HEK293 (cell line): ENCODE measurements around the gene THAP5.

Experiments
- BCL11B ChIP-seq: fragments of 450-650 bp; formaldehyde crosslinking; IDR thresholded peaks from 2 replicates; pipeline ENCODE4 v1.5.1; 2016; ENCODE audit warnings: low read depth, missing biosample characterization, missing genetic modification characterization
- RBAK ChIP-seq: fragments of 450-650 bp; formaldehyde crosslinking; IDR thresholded peaks from 2 replicates; pipeline ENCODE4 v1.5.1; 2016; ENCODE audit warnings: missing biosample characterization, missing genetic modification characterization
- SETDB1 ChIP-seq: IDR thresholded peaks from one replicate; pipeline ENCODE4 v1.6.1; 2017; ENCODE audit warnings: mild to moderate bottlenecking, low read length, moderate library complexity, mixed read lengths; ENCODE audit not compliant: insufficient read length
- ZBTB1 ChIP-seq: fragments of 450-650 bp; formaldehyde crosslinking; IDR thresholded peaks from 2 replicates; pipeline ENCODE4 v1.5.1; 2016; ENCODE audit warnings: missing biosample characterization, missing genetic modification characterization
- ZBTB26 ChIP-seq: fragments of 450-650 bp; formaldehyde crosslinking; optimal IDR thresholded peaks from 2 replicates; pipeline ENCODE3; 2016; ENCODE audit warnings: missing biosample characterization, mild to moderate bottlenecking, missing genetic modification characterization
- ZBTB8A ChIP-seq: fragments of 450-650 bp; formaldehyde crosslinking; IDR thresholded peaks from 2 replicates; pipeline ENCODE4 v1.5.1; 2016; ENCODE audit warnings: missing biosample characterization, missing genetic modification characterization
- ZNF133 ChIP-seq: fragments of 450-650 bp; formaldehyde crosslinking; IDR thresholded peaks from 2 replicates; pipeline ENCODE4 v1.5.1; 2016; ENCODE audit warnings: missing biosample characterization, missing genetic modification characterization
- ZNF558 ChIP-seq: fragments of 450-650 bp; formaldehyde crosslinking; IDR thresholded peaks from 2 replicates; pipeline ENCODE4 v1.5.1; 2016; ENCODE audit warnings: missing biosample characterization, missing genetic modification characterization
- TF ChIP-seq, protein P1 (sequence below): fragments of 450-650 bp; formaldehyde crosslinking; IDR thresholded peaks from 2 replicates; pipeline ENCODE4 v1.5.1; 2016; ENCODE audit warnings: missing biosample characterization, missing genetic modification characterization

GRCh38 chr7:108529341-108529740, 40.2 kb downstream of the THAP5 start:
- no peak for TF ChIP-seq ZBTB26 (tag by site-specific recombination)
- TF ChIP-seq BCL11B (tag by site-specific recombination) = no peak
- TF ChIP-seq ZNF558 (tag by site-specific recombination) = no peak
- no peak for TF ChIP-seq RBAK (tag by site-specific recombination)
- TF ChIP-seq, protein P1, sequence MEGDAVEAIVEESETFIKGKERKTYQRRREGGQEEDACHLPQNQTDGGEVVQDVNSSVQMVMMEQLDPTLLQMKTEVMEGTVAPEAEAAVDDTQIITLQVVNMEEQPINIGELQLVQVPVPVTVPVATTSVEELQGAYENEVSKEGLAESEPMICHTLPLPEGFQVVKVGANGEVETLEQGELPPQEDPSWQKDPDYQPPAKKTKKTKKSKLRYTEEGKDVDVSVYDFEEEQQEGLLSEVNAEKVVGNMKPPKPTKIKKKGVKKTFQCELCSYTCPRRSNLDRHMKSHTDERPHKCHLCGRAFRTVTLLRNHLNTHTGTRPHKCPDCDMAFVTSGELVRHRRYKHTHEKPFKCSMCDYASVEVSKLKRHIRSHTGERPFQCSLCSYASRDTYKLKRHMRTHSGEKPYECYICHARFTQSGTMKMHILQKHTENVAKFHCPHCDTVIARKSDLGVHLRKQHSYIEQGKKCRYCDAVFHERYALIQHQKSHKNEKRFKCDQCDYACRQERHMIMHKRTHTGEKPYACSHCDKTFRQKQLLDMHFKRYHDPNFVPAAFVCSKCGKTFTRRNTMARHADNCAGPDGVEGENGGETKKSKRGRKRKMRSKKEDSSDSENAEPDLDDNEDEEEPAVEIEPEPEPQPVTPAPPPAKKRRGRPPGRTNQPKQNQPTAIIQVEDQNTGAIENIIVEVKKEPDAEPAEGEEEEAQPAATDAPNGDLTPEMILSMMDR (tag by site-specific recombination) = no peak
- TF ChIP-seq ZNF133 (tag by site-specific recombination) = no peak
- no peak for TF ChIP-seq SETDB1
- TF ChIP-seq ZBTB1 = no peak
- TF ChIP-seq ZBTB8A (tag by site-specific recombination) = no peak
